Measurements from ENCODE around the gene NAPEPLD. TPM values are rescaled to one million over a fixed set of nuclear protein-coding genes. Genes with fewer than 3 reads are reported as not detected.
"Not testable (repeated sequence)": the region's sequence is repeated elsewhere in the genome, so short reads cannot be mapped to it uniquely, and the experiment has no call there.

Gene NAPEPLD
- polyA plus RNA-seq, 6 donors from 2014 or later = 6.0 to 9.6 (median 6.6) TPM

DNA sequence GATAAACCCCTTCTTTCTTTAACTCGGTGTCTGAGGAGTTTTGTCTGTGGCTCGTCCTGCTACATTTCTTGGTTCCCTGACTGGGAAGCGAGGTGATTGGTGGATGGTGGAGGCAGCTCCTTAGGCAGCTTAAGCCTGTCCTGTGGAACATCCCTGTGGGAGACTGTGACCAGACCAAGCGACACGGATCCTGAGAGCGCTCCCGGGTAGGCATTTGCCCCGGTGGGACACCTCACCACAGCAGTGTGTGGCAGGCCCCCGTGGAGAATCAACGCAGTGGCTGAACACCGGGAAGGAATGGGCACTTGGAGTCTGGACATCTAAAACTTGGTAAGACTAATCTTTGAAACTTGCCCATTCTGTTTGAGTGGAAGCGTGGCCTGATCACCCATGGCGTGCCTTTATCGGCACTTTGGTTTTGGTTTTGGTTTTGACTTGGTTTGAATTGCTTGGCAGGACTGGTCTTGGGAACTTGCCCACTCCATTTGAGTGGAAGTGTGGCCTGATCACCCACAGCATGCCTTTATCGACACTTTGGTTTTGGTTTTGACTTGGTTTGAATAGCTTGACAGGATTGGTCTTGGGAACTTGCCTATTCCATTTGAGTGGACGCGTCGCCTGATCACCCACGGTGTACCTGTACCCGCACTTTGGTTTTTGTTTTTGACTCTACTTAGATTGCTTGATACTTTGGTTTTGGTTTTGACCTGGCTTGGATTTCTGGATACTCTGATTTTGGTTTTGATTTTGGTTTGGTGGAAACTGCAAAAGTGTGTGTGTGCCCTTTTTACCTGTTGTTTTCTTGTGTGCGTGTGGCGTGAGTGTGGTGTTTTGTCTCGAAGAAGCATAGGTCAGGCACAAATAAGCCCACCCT is 4.1 kb upstream of the NAPEPLD start:
- not testable (repeated sequence) for H3K27me3 Mint-ChIP-seq; H3K36me3 Mint-ChIP-seq; ATAC-seq (ENCODE audit: low read depth in 2 of 2); H3K9me3 Mint-ChIP-seq; DNase-seq
- Mint-ChIP-seq H3K27ac (peak overlapping the region in 1 of 6 donors; percentile 7), H3K4me1 (peaks cover 24 to 33% (median 29%) of the 10 kb centered on the region in 3 donors), H3K4me3 (peak overlapping the region in 1 of 8 donors; percentile 79)

DNA sequence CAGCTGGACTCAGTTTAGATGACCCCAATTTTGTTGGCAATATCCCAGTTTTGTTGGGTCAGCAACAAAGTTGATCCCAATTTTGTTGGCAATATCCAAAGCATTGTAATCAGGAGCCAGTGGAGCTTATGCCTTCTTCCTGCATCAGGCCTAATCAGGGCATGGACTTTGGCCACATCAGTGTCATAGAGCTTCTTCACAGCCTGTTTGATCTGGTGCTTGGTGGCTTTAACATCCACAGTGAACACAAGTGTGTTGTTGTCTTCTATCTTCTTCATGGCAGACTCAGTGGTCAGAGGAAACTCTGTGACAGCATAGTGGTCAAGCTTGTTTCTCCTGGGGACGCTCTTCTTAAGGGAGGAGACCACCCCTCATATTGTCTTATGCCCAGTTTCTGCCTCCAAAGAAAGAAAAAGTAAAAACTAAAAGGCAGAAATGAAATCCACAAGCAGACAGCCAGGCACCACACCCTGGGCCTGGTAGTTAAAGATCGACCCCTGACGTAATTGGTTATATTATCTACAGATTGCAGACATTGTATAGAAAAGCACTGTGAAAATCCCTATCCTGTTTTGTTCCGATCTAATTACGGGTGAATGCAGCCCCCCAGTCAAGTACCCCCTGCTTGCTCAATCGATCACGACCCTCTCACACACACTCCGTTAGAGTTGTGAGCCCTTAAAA is 3.2 kb upstream of the NAPEPLD start:
- not testable (repeated sequence) for H3K36me3 Mint-ChIP-seq; H3K9me3 Mint-ChIP-seq; DNase-seq; H3K27me3 Mint-ChIP-seq; H3K27ac Mint-ChIP-seq; ATAC-seq (ENCODE audit: low read depth in 2 of 2)
- peak overlapping the region in 2 of 8 donors; percentile 42 to 79 for H3K4me3 Mint-ChIP-seq
- peaks cover 32 to 40% (median 37%) of the 10 kb centered on the region in 3 donors for H3K4me1 Mint-ChIP-seq

DNA sequence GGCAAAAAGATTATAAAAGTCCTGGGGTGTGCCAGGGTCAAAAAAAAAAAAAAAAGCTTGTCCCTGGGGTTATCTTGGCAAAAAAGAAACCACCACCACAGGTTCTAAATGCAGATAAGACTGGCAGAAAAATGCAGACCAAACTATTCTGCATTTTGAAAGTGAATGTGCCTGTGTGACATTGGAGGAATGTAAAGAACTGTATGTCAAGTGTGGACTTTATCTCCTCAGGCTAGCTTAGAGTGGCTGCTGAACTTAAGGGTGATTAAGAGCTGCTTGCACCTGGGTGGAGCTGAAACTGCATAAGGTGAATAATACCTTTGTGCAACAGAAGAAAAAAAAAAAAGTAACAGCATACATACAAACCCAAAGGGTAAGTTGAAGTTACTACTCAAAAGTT is 1.3 kb upstream of the NAPEPLD start:
- Mint-ChIP-seq H3K9me3 (peaks cover 0 to 2% (median 0%) of the 10 kb centered on the region in 7 donors), H3K4me1 (peaks cover 33 to 39% (median 37%) of the 10 kb centered on the region in 3 donors), H3K27me3 (no peaks in the 10 kb centered on the region), H3K36me3 (peaks cover 0 to 8% of the 10 kb centered on the region in 2 donors), H3K27ac (peak overlapping the region in 1 of 6 donors; percentile 92), H3K4me3 (peak overlapping the region in 6 of 8 donors; percentile 92 to 98 (median 98))
- no peak for DNase-seq
- no peak for ATAC-seq (ENCODE audit: low read depth in 2 of 2)

DNA sequence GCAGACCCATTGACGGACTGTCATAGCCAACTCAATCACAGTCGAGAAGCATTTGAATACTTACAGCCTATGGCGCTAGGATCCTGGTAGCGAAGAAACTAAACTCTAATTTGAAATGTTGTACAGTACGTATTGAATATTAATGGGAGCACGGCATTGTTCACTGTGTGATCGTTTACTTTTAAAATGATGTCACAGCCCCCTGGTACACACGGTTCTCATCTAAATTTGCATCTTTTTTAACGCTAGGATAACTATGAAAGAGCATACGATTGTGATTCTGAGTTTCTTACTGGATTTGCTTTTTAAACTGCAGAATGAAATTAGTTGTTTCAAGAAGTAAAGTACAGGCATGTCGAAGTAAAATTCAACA is 895 bp upstream of the NAPEPLD start:
- H3K4me3 Mint-ChIP-seq = peak overlapping the region; percentile 92 to 99 (median 98)
- ATAC-seq (ENCODE audit: low read depth in 2 of 2) = peak; percentile 6 to 10
- DNase-seq = no peak
- peaks cover 0 to 8% of the 10 kb centered on the region in 2 donors for H3K36me3 Mint-ChIP-seq
- peaks cover 33 to 39% (median 37%) of the 10 kb centered on the region in 3 donors for H3K4me1 Mint-ChIP-seq
- H3K27ac Mint-ChIP-seq = peak overlapping the region; percentile 72 to 98 (median 93)
- peaks cover 0 to 2% (median 0%) of the 10 kb centered on the region in 7 donors for H3K9me3 Mint-ChIP-seq
- H3K27me3 Mint-ChIP-seq = no peaks in the 10 kb centered on the region

DNA sequence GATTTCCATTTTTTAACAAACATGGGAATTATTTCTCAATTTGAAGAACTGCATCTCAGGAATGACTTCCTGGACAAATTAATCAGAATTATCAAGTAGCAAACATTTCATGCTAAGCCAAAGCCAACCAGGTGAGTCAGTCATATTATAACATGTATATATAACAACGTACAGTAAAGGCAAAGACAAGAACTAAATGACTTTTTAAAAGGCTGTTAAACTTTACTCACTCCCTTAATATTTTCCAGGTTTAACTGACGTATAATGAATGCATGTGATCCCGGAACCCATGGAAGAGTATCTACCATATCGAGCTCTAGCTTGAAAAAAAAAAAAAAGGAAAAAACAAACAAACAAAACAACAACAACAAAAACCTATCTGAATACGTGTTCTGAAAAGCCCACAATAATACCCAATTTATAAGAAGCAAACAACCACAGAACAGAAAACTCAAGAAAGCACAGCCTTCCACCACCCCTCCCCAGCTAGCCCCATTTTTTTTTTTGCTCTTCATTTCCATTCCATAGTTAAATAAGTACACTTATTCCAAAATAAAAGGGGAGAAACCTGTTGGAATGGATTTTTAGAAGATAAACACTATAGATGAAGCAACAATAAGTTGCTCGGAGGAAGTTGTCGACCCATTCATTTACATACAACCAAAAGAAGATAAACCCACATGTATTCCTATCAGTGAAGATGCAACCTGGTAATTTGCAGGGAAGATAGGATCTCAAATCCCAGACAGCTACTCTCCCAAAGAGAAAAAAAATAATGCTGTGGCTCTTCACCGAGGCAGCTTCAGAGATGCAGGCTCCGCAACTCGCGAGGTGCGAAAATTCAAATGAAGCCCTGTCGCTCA is 537 bp downstream of the NAPEPLD start:
- DNase-seq = no peak
- H3K4me1 Mint-ChIP-seq = peaks cover 31 to 42% (median 33%) of the 10 kb centered on the region in 3 donors
- H3K27me3 Mint-ChIP-seq = no peaks in the 10 kb centered on the region
- peaks cover 0 to 2% (median 0%) of the 10 kb centered on the region in 7 donors for H3K9me3 Mint-ChIP-seq
- H3K27ac Mint-ChIP-seq = peak overlapping the region; percentile 92 to 99 (median 96)
- H3K4me3 Mint-ChIP-seq = peak overlapping the region; percentile 92 to 99 (median 98)
- peaks cover 0 to 4% of the 10 kb centered on the region in 2 donors for H3K36me3 Mint-ChIP-seq
- ATAC-seq (ENCODE audit: low read depth in 2 of 2) = no peak

DNA sequence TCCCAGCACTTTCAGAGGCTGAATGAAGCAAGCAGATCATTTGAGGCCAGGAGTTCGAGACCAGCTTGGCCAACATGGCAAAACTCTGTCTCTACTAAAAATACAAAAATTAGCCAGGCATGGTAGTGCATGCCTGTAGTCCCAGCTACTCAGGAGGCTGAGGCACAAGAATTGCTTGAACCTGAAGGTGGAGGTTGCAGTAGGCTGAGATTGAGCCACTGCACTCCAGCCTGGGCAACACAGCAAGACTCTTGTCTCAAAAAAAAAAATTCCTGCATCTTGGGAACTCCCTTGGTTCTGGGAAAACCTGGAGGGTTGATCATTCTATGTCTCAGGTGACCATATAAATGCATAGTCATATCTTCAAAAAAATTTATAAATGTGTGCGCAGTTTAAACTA is 4.1 kb downstream of the NAPEPLD start:
- H3K9me3 Mint-ChIP-seq; DNase-seq; ATAC-seq (ENCODE audit: low read depth in 2 of 2); H3K27me3 Mint-ChIP-seq; H3K36me3 Mint-ChIP-seq; H3K4me3 Mint-ChIP-seq: not testable (repeated sequence)
- Mint-ChIP-seq H3K4me1 (peaks cover 15 to 40% (median 35%) of the 10 kb centered on the region in 3 donors), H3K27ac (peak overlapping the region in 1 of 6 donors; percentile 20)

DNA sequence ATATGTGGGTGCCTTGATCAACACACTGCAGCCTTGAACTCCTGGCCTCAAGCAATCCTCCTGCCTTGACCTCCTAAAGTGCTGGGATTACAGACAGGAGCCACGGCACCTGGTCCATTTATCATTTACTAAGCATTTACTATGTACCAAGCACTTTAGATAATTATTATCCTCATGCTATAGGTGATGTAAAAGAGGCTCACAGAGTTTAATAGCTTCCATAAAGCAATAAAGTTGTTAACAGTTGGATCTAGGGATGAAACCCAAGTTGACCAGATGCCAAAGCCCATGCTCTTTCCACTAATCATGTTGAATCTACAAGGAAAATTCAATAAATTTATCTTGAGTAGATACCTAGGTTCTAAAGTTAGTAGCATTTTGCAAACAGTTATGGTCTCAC is 5.0 kb downstream of the NAPEPLD start:
- Mint-ChIP-seq H3K27ac (peak overlapping the region in 1 of 6 donors; percentile 77), H3K4me1 (peaks cover 15 to 37% (median 32%) of the 10 kb centered on the region in 3 donors), H3K4me3 (no peak overlapping the region), H3K36me3 (peaks cover 0 to 6% of the 10 kb centered on the region in 2 donors), H3K9me3 (no peaks in the 10 kb centered on the region), H3K27me3 (no peaks in the 10 kb centered on the region)
- DNase-seq (no peak), ATAC-seq (ENCODE audit: low read depth in 2 of 2) (no peak)

DNA sequence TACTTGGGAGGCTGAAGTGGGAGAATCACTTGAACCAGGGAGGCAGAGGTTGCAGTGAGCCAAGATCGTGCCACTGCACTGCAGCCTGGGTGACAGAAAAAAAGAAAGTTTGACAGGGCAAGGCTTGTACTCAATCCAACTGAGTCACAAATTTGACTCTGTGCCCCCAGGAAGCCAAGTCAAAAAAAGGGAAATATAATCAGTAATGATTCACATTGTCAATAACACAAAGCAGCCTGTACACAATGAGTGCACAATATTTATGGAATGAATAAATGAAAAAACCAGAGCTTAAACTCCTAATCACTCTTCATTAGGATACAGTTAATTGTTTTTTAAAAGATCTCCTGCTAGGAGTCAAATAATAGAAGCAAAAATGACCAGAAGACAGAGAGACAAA is 6.4 kb downstream of the NAPEPLD start:
- DNase-seq (no peak), ATAC-seq (ENCODE audit: low read depth in 2 of 2) (no peak)
- Mint-ChIP-seq H3K4me1 (peaks cover 4 to 24% (median 20%) of the 10 kb centered on the region in 3 donors), H3K27me3 (no peaks in the 10 kb centered on the region), H3K4me3 (no peak overlapping the region), H3K36me3 (peaks cover 0 to 6% of the 10 kb centered on the region in 2 donors), H3K27ac (no peak overlapping the region), H3K9me3 (no peaks in the 10 kb centered on the region)

DNA sequence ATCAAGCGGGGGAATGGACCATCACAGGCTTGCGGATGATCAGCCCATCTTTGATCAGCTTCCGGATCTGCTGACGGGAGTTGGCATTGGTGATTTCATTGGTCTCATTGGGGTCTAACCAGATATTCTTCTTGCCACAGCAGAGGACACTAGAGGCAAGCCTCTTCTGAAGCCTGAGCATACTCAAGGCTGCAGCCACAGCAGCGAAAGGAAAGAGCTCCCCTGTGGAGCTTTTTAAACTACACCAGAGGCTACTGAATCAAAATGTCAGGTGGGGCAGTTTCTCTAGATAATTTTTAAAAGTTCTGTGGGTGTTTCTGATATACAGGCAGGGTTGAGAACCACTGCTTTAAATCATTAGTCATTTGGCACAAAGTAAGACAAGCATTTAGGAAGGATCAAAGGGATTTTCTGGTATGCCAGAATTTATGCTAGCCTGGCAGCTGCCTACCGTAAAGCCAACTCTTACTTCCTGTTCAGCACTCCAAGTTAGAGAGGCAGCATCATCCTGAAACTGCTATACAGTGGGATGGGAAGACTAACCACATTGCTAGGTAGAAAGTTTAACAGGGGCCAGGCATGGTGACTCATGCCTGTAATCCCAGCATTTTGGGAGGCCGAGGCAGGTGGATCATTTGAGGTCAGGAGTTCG is 7.0 kb downstream of the NAPEPLD start:
- Mint-ChIP-seq H3K4me3 (no peak overlapping the region), H3K9me3 (no peaks in the 10 kb centered on the region), H3K27me3 (no peaks in the 10 kb centered on the region), H3K27ac (peak overlapping the region in 1 of 6 donors; percentile 12), H3K36me3 (peaks cover 0 to 6% of the 10 kb centered on the region in 2 donors), H3K4me1 (peaks cover 0 to 18% (median 14%) of the 10 kb centered on the region in 3 donors)
- ATAC-seq (ENCODE audit: low read depth in 2 of 2) (no peak), DNase-seq (no peak)

DNA sequence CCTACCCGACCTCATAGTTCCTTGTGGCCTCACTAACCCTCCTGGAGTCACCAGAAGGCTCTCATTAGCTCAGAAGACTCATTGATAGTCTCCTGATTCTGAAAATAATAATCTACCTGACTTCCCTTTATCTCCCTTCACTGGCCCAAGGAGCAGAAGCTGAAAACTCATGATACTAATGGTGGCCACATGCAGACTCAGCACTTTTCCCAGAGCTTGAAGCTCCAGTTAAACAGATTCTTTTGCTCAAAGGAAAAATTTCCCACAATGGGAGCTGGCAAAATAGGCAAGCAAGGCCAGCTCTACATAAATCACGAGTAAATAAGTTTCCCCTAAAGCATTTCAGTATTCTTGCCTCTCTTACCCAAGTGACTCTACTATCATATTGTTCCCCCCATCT is 8.2 kb downstream of the NAPEPLD start:
- H3K36me3 Mint-ChIP-seq = peaks cover 0 to 6% of the 10 kb centered on the region in 2 donors
- H3K27me3 Mint-ChIP-seq = no peaks in the 10 kb centered on the region
- no peaks in the 10 kb centered on the region for H3K9me3 Mint-ChIP-seq
- H3K4me1 Mint-ChIP-seq = peaks cover 0 to 11% (median 5%) of the 10 kb centered on the region in 3 donors
- peak overlapping the region in 1 of 6 donors; percentile 47 for H3K27ac Mint-ChIP-seq
- no peak for DNase-seq
- no peak overlapping the region for H3K4me3 Mint-ChIP-seq
- ATAC-seq (ENCODE audit: low read depth in 2 of 2) = no peak

DNA sequence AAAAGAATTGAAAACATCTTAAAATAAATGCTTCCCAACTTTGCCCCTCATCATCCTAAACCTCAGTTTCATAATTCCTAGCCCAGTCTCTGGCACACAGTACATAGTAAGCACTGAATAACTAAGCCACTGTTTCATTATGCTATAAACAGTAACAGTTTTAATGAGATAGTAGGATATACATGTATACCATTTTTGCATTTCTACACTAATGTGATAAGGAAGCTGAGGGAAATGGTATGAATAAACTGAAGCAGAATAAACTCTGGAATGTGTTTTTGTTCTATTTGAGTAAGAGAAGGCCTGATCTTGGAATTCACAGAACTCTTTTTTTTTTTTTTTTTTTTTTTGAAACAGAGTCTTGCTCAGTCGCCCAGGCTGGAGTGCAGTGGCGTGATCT is 8.8 kb downstream of the NAPEPLD start:
- no peak overlapping the region for H3K27ac Mint-ChIP-seq
- peaks cover 0 to 6% of the 10 kb centered on the region in 2 donors for H3K36me3 Mint-ChIP-seq
- H3K27me3 Mint-ChIP-seq = no peaks in the 10 kb centered on the region
- no peak overlapping the region for H3K4me3 Mint-ChIP-seq
- no peak for DNase-seq
- no peaks in the 10 kb centered on the region for H3K9me3 Mint-ChIP-seq
- no peak for ATAC-seq (ENCODE audit: low read depth in 2 of 2)
- H3K4me1 Mint-ChIP-seq = peaks cover 0 to 11% (median 5%) of the 10 kb centered on the region in 3 donors

DNA sequence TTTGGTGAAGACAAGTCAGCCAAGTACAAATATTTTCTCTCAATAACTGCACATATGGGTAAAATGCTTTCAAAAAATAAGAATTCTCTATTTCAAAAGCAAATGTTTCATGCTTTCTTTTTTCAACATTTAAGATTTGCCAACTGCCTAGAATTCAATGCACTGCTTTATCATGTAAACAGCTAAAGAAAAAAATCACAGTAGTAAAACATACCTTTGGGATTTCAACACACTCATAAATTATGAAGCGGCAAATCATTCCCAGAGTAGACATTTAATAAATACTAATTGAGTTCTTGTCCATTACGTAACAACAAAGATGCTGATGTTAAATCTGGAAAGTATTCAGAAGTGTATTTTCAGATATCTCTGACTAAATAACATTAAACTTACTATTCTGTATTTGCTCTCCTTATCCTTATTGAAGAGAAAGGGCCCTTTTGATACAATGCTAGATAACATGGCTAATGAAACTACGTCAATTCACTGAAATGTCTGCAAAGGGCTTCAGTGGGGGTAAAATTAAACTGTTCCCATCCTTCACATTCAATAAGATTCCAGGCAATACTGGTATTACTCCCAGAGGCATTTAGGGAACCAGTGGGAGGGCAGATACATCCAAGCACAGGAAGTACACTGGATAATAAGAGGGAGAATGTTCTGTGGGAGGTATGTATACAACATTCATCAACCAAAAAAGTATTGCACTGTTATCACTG is 13.9 kb downstream of the NAPEPLD start:
- no peak overlapping the region for H3K27ac Mint-ChIP-seq
- no peak overlapping the region for H3K4me3 Mint-ChIP-seq
- peaks cover 18 to 26% (median 21%) of the 10 kb centered on the region in 3 donors for H3K4me1 Mint-ChIP-seq
- ATAC-seq (ENCODE audit: low read depth in 2 of 2) (no peak), DNase-seq (no peak)
- no peaks in the 10 kb centered on the region for H3K9me3 Mint-ChIP-seq
- H3K36me3 Mint-ChIP-seq = peaks cover 0 to 4% of the 10 kb centered on the region in 2 donors
- no peaks in the 10 kb centered on the region for H3K27me3 Mint-ChIP-seq

Data from naive B cell (primary cell).